Raji (cell line): ENCODE data around the gene CLNK.

ENCODE experiments used
- POLR2A ChIP-seq: IDR thresholded peaks from 2 replicates; pipeline ENCODE4 v1.6.1; 2011; ENCODE audit warnings: low read depth, low read length, control low read depth; ENCODE audit not compliant: insufficient read depth

Gene CLNK

DNA sequence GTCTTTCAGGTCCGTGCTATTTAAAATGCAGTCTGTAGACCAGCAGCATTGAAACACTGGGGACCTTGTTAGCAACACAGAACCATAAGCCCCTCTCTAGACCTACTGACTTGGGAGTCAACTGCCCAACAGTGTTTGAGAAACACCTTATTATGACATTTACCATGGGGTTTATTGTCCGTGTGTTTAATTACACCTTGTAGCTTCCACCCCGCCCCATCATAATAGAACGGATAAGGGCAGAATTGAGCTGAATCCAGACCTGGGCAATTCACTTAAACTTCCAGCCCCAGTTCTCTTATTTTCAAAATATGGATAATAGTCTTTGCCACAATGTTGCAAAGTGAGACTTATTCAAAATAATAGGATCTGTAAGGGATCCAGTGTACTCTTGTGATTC, 30.6 kb upstream of the CLNK start:
- TF ChIP-seq POLR2A = no peak

GRCh38 chr4:10713591-10713990, 29.0 kb upstream of the CLNK start:
- no peak for TF ChIP-seq POLR2A

GRCh38 chr4:10706236-10706635, 21.7 kb upstream of the CLNK start:
- no peak for TF ChIP-seq POLR2A

- no peak for TF ChIP-seq POLR2A
Measured at GRCh38 chr4:10704430-10704810, 19.9 kb upstream of the CLNK start.

- no peak for TF ChIP-seq POLR2A
Measured at GRCh38 chr4:10703766-10704429, 19.3 kb upstream of the CLNK start.

- no peak for TF ChIP-seq POLR2A
Measured at GRCh38 chr4:10703156-10703555, 18.6 kb upstream of the CLNK start.

DNA sequence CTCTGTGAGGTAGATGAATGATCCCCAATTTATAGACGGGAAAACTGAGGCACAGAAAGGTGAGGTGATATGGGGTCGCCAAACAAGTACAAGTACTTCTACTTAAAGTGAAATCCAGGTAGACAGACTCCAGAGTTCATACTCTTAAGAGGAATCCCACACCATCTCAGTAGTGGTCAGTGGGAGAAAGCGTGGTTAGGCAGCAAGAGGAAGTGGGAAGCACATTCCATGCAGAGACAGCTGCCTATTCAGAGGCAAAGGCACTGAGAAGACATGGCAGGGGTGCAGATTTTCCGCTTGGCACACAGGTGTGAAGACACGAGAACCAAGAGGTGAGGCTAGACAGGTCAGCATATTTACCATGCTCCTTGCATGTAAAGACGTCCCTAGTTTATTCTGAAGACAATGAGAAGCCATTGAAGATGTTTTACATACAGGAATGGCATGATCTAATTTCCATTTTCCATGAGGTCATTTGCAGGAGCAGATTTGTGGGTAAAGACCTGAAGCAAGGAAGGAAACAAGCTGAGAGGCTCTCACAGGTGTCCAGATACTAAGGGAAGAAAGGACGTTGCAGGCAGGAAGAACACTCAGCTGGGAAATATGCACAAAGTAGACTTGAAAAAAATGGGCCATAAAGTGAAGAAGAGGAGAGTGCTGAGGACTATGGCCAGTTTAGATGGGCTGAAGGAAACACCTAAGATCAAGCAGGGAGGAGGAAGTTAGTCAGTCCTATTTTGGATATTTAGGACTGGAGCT, 17.3 kb upstream of the CLNK start:
- TF ChIP-seq POLR2A = no peak

GRCh38 chr4:10701161-10701560, 16.6 kb upstream of the CLNK start:
- no peak for TF ChIP-seq POLR2A

- no peak for TF ChIP-seq POLR2A
Measured at GRCh38 chr4:10698172-10698571, 13.6 kb upstream of the CLNK start.

- TF ChIP-seq POLR2A = no peak
Measured at GRCh38 chr4:10697086-10697485, 12.5 kb upstream of the CLNK start.

- no peak for TF ChIP-seq POLR2A
Measured at GRCh38 chr4:10696253-10696652, 11.7 kb upstream of the CLNK start.

DNA sequence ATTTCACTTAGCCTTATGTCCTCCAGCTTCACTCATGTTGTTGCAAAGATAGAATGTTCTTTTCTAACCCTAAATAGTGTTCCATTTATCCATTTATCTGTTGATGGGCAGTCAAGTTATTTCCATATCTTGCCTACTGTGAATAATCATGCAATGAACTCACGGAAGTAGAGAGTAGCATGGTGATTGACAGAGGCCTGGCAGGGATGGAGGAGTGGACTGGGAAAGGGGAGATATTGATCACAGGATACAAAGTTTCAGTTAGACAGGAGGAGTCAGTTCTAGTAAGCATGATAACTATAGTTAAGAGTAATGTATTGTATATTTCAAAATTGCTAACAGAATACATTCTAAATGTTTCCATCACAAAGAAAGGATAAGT, 10.3 kb upstream of the CLNK start:
- TF ChIP-seq POLR2A = no peak

- TF ChIP-seq POLR2A = no peak
Measured at GRCh38 chr4:10694151-10694827, 9.7 kb upstream of the CLNK start.

GRCh38 chr4:10691651-10692050, 7.1 kb upstream of the CLNK start:
- no peak for TF ChIP-seq POLR2A

DNA sequence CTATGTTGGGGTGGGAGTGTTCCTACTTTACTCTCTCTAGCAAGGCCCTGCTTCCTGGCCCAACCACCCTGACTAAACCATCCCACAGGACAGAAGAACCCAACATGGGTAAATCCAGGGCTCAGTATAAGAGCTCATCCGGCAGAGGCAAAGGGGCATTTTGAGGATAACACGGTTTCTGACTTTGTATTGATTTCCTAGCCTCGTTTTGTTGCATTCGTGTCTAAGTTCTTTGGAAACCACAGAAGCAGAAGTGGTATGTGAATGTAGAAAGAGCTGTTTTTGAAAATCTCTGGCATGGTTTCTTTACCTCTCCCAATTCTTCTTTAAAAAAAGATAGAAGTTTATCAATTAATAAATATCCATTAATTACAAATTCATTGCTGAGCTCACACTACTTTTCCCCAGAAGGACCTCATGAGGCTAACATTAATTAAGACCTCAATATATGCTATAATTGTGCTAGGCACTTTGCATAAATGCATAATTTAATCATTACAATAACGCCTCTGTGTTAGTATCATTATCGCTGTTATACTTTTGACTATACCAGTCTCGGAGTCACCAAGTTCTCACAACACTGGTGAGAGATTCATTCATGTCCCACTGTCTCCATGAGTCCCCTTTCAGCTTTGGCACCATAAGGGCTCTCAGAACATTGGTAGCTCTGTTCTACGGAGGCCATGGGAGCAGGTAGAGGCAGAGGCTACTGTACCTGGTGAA, 5.8 kb upstream of the CLNK start:
- no peak for TF ChIP-seq POLR2A
